Left ventricle myocardium superior (tissue), 1 donor: Measurements from ENCODE around the gene ZNF618. TPM values are rescaled to one million over a fixed set of nuclear protein-coding genes. Genes with fewer than 3 reads are reported as not detected.
"Not testable (repeated sequence)": the region's sequence is repeated elsewhere in the genome, so short reads cannot be mapped to it uniquely, and the experiment has no call there.

Experiments
- ATAC-seq: fragments of 200-7000 bp; cut with Tn5 transposase; one replicate; pipeline ENCODE4 v1.9.1; 2020; ENCODE audit warnings: mild to moderate bottlenecking, moderate library complexity
- DNase-seq: peaks from one replicate; pipeline ENCODE4 v3.0.0-alpha.2; 2020
- intact Hi-C: fragments of 100-400 bp; cut with micrococcal nuclease; formaldehyde crosslinking; loops from one replicate; pipeline ENCODE4 v1.11.0; 2022
- total RNA-seq: library from RNA; stranded (reverse); fragmentation: NEBNext Ultra II Directional; extraction: Animal tissue kit (Norgen Biotek cat#: 25700); gene quantifications from one replicate; pipeline ENCODE4 v1.2.1, GENCODE V29; 2021
- donor health status: DM: no; HTN: yes; CAD: no; lungs with severe emphysema.

Gene ZNF618
- total RNA-seq, 1 donor from 2014 or later: 1.5 TPM

GRCh38 chr9:114080773-114081440, 204.8 kb downstream of the ZNF618 start:
- intact Hi-C loops: no loop called here
- DNase-seq: no peak
- ATAC-seq: no peak

- ATAC-seq (no peak), DNase-seq (no peak)
Measured at GRCh38 chr9:114081441-114082016, 205.4 kb downstream of the ZNF618 start.

GRCh38 chr9:114082017-114082762, 206.1 kb downstream of the ZNF618 start:
- DNase-seq (peak; percentile 81), ATAC-seq (peak; percentile 96)
- intact Hi-C loops: no loop called here

More at GRCh38 chr9:114081441-114082016, 205.4 kb downstream of the ZNF618 start:
- intact Hi-C loops: no loop called here

GRCh38 chr9:114082763-114083412, 206.8 kb downstream of the ZNF618 start:
- intact Hi-C loops, DNase-seq: not testable (repeated sequence)
- peak; percentile 26 for ATAC-seq

- ATAC-seq (no peak), DNase-seq (no peak)
- intact Hi-C loops: no loop called here
Measured at GRCh38 chr9:114083666-114084065, 207.6 kb downstream of the ZNF618 start.

GRCh38 chr9:114084282-114085073, 208.4 kb downstream of the ZNF618 start:
- DNase-seq: no peak
- ATAC-seq: no peak
- intact Hi-C loops: no loop called here

GRCh38 chr9:114085387-114085789, 209.3 kb downstream of the ZNF618 start:
- ATAC-seq (no peak), DNase-seq (no peak)
- intact Hi-C loops: no loop called here

GRCh38 chr9:114086009-114086408, 209.9 kb downstream of the ZNF618 start:
- ATAC-seq (no peak), DNase-seq (no peak)
- intact Hi-C loops: no loop called here

GRCh38 chr9:114086607-114087006, 210.5 kb downstream of the ZNF618 start:
- intact Hi-C loops: no loop called here
- DNase-seq (no peak), ATAC-seq (no peak)

GRCh38 chr9:114087721-114088120, 211.6 kb downstream of the ZNF618 start:
- intact Hi-C loops: no loop called here
- no peak for ATAC-seq

GRCh38 chr9:114088571-114089170, 212.6 kb downstream of the ZNF618 start:
- intact Hi-C loops: no loop called here
- ATAC-seq (no peak), DNase-seq (no peak)

More at GRCh38 chr9:114087721-114088120, 211.6 kb downstream of the ZNF618 start:
- DNase-seq: no peak

GRCh38 chr9:114089206-114089840, 213.2 kb downstream of the ZNF618 start:
- no peak for DNase-seq
- ATAC-seq: no peak
- intact Hi-C loops: no loop called here

GRCh38 chr9:114090798-114091197, 214.7 kb downstream of the ZNF618 start:
- intact Hi-C loops: no loop called here
- ATAC-seq: no peak

GRCh38 chr9:114091711-114092110, 215.6 kb downstream of the ZNF618 start:
- no peak for DNase-seq
- ATAC-seq: no peak
- intact Hi-C loops: no loop called here

More at GRCh38 chr9:114090798-114091197, 214.7 kb downstream of the ZNF618 start:
- no peak for DNase-seq

GRCh38 chr9:114092336-114092735, 216.2 kb downstream of the ZNF618 start:
- ATAC-seq: no peak
- peak; percentile 18 for DNase-seq
- intact Hi-C loops: no loop called here

GRCh38 chr9:114093031-114093471, 216.9 kb downstream of the ZNF618 start:
- ATAC-seq (no peak), DNase-seq (no peak)
- intact Hi-C loops: no loop called here

- intact Hi-C loops: no loop called here
- DNase-seq (peak; percentile 12), ATAC-seq (no peak)
Measured at GRCh38 chr9:114093761-114094505, 217.8 kb downstream of the ZNF618 start.
